Smooth muscle cell (in vitro differentiated cells): ENCODE data around the gene LRRC9. TPM values are rescaled to one million over a fixed set of nuclear protein-coding genes. Genes with fewer than 3 reads are reported as not detected.
A peak's percentile ranks its signal among the peaks of the same experiment; 100 is the strongest.

ENCODE experiments used
- DNase-seq: peaks from one replicate; lab custom pipeline; 2025; ENCODE audit not compliant: unreplicated experiment; lab: John Stamatoyannopoulos, UW
- H2AFZ ChIP-seq: fragments of 200-600 bp; sonication (generic); 2 replicates; pipeline ENCODE4 v1.6.0; 2016; ENCODE audit warnings: antibody characterized with exemption, low read depth, mild to moderate bottlenecking
- H3F3A ChIP-seq: fragments of 200-600 bp; sonication (generic); 2 replicates; pipeline ENCODE4 v1.6.0; 2017; ENCODE audit warnings: antibody characterized with exemption, low read depth
- H3K27ac ChIP-seq: fragments of 200-600 bp; sonication (generic); 2 replicates; pipeline ENCODE4 v1.5.1; 2016; ENCODE audit warnings: low read depth, mild to moderate bottlenecking
- H3K27me3 ChIP-seq: fragments of 200-600 bp; sonication (generic); 2 replicates; pipeline ENCODE4 v1.6.1; 2016; ENCODE audit warnings: low read depth, mild to moderate bottlenecking
- H3K36me3 ChIP-seq: fragments of 200-600 bp; sonication (generic); 2 replicates; pipeline ENCODE4 v1.5.1; 2016; ENCODE audit warnings: low read depth
- H3K4me1 ChIP-seq: fragments of 200-600 bp; sonication (generic); 2 replicates; pipeline ENCODE4 v1.5.1; 2016; ENCODE audit warnings: low read depth
- H3K4me2 ChIP-seq: fragments of 200-600 bp; sonication (generic); 2 replicates; pipeline ENCODE4 v1.6.0; 2016; ENCODE audit warnings: mild to moderate bottlenecking
- H3K4me3 ChIP-seq: fragments of 200-600 bp; sonication (generic); 2 replicates; pipeline ENCODE4 v1.5.1; 2016; ENCODE audit warnings: mild to moderate bottlenecking
- H3K79me2 ChIP-seq: fragments of 200-600 bp; sonication (generic); 2 replicates; pipeline ENCODE4 v1.6.0; 2016; ENCODE audit warnings: low read depth, mild to moderate bottlenecking
- H3K9ac ChIP-seq: fragments of 200-600 bp; sonication (generic); 2 replicates; pipeline ENCODE4 v1.6.0; 2016; ENCODE audit warnings: low read depth
- H3K9me3 ChIP-seq: fragments of 200-600 bp; sonication (generic); replicated peaks from 2 replicates; pipeline ENCODE4 v1.5.1; 2016; ENCODE audit warnings: low read depth
- H4K20me1 ChIP-seq: fragments of 200-600 bp; sonication (generic); 2 replicates; pipeline ENCODE4 v1.6.0; 2016; ENCODE audit warnings: low read depth
- WGBS: methylation state at CpG from one replicate; pipeline ENCODE4 v1.1.7; 2016; ENCODE audit warnings: low lambda C conversion rate; 5-methylcytosine and 5-hydroxymethylcytosine counted together
- polyA plus RNA-seq: library from polyadenylated mRNA; unstranded; fragments of >200 nt; fragmentation: Nextera tagmentation; extraction: Ambion mirVana; gene quantifications from 2 replicates; pipeline ENCODE4 v1.2.1, GENCODE V29; 2016
- total RNA-seq: library from RNA; depleted of rRNA; stranded (reverse); fragments of >200 nt; gene quantifications from 2 replicates; pipeline ENCODE4 v1.2.3, GENCODE V29; 2014
- TF ChIP-seq, protein P1 (sequence below): fragments of 200-600 bp; sonication (generic); IDR thresholded peaks from 2 replicates; pipeline ENCODE4 v1.5.1; 2017; ENCODE audit warnings: borderline replicate concordance, mild to moderate bottlenecking, antibody characterized with exemption; ENCODE audit not compliant: insufficient read depth, poor library complexity, severe bottlenecking

LRRC9 gene
- total and polyA plus RNA-seq, 2 experiments from 2014 or later: not detected

DNA sequence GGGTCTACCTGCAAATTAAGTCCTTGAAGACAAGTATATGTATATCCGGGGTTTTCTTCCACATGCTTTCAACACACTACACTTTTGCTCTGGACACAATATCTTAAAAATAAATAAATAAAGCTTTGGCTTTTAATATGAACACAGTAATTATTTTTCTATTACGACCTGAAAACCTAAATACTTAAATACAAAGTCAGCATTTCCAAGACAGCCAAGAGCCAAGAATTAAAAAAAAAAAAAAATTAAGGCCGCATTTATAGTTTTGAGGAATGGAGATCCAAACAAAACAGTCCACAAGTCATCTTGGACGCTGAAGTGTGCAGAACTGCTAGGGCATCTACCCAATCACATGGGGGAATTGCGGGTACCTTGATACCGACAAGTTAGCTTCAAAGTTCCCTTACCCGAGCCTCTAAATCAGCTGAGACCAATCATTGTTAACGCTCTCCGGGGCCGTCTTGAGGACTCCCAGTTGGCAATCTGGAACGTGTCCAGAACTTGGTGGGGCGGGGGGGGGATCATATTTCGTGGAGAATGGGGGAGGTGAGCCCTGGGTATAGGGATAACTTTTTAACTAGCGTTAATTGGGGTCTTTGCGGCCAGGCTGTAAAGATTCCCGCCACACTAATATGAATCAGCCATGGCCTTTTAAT lies 171.0 kb downstream of the LRRC9 start:
- TF ChIP-seq, protein P1, sequence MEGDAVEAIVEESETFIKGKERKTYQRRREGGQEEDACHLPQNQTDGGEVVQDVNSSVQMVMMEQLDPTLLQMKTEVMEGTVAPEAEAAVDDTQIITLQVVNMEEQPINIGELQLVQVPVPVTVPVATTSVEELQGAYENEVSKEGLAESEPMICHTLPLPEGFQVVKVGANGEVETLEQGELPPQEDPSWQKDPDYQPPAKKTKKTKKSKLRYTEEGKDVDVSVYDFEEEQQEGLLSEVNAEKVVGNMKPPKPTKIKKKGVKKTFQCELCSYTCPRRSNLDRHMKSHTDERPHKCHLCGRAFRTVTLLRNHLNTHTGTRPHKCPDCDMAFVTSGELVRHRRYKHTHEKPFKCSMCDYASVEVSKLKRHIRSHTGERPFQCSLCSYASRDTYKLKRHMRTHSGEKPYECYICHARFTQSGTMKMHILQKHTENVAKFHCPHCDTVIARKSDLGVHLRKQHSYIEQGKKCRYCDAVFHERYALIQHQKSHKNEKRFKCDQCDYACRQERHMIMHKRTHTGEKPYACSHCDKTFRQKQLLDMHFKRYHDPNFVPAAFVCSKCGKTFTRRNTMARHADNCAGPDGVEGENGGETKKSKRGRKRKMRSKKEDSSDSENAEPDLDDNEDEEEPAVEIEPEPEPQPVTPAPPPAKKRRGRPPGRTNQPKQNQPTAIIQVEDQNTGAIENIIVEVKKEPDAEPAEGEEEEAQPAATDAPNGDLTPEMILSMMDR: no peak
- no peaks in the 10 kb centered on the region for H3K36me3 ChIP-seq
- peak overlapping the region; percentile 88 for H2AFZ ChIP-seq
- H4K20me1 ChIP-seq: peaks cover 21% of the 10 kb centered on the region
- peaks cover 38% of the 10 kb centered on the region for H3K79me2 ChIP-seq
- H3K27ac ChIP-seq: peak overlapping the region; percentile 99
- peak overlapping the region; percentile 98 for H3K9ac ChIP-seq
- 18% methylated on average over 16 of the region's 16 CpGs for WGBS
- H3K4me2 ChIP-seq: peak overlapping the region; percentile 92
- no peaks in the 10 kb centered on the region for H3K27me3 ChIP-seq
- H3K4me1 ChIP-seq: peaks cover 22% of the 10 kb centered on the region
- peak; percentile 33 for DNase-seq
- H3K9me3 ChIP-seq: no peaks in the 10 kb centered on the region
- peaks cover 10% of the 10 kb centered on the region for H3F3A ChIP-seq
- H3K4me3 ChIP-seq: peak overlapping the region; percentile 73

DNA sequence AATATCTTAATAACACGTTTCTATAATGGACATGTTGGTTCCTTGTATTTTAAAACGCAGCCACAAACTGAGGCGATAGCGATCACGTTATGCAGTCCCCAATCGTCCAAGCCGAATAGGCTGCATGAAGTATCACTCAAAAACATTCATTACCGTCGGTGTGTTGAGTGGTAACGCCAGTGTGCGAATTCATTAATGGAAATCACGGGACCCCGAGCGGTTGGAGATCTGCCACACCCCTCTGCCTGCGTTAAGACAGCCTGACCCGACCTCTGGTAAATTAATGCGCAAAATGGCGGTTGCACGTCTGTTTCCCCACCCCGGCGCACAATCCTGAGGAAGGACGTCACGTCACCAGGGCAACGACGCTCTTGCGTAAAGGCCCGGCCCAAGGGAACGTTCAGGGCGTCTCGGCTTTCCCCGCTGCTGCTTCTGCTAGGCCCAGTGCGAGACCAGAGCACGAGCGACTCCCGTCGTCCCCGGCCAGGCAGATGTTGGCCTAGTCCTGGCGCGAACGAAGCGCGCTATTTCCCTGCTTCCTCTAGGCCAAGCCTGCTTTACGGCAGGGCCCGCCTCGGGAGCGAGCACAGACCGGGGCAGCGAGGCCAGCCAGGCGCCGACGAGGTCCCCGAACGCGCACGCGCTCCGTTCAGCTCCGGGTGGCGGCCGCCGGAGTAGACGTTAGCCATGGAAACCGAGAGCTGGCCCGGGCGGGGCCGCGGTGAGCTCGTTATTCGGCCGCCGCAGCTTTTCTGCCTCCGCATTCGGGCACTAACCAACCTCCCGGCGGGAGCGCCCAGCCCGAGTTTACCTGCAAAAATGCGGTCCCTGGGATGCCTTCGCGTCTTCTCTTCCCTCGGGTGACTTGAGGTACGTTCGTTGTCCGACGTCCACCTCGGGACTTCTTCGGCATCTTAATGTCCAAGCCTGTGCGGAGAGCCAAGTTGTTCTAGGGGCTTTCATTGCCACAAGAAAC lies 171.9 kb downstream of the LRRC9 start, which contains the start of gene PCNX4:
Gene PCNX4, plus strand, starts transcription at position 374 of the 976 bp plus-strand sequence. CDS start 15,716 bp downstream, outside the sequence.
- TF ChIP-seq, protein P1: no peak
- peak within 1 kb of the TSS; percentile 98 for H3K9ac ChIP-seq
- peaks cover 10% of the 10 kb centered on the region for H3F3A ChIP-seq
- H2AFZ ChIP-seq: peak within 1 kb of the TSS; percentile 88
- H3K4me1 ChIP-seq: peaks cover 22% of the 10 kb centered on the region
- H3K9me3 ChIP-seq: no peaks in the 10 kb centered on the region
- H3K79me2 ChIP-seq: peaks cover 46% of the 10 kb centered on the region
- peak; percentile 81 for DNase-seq
- H3K27ac ChIP-seq: peak within 1 kb of the TSS; percentile 99
- H4K20me1 ChIP-seq: peaks cover 29% of the 10 kb centered on the region
- H3K4me2 ChIP-seq: peak within 1 kb of the TSS; percentile 92
- no peaks in the 10 kb centered on the region for H3K27me3 ChIP-seq
- peak within 1 kb of the TSS; percentile 73 for H3K4me3 ChIP-seq
- no peaks in the 10 kb centered on the region for H3K36me3 ChIP-seq
- 2% methylated on average over 84 of the region's 88 CpGs for WGBS

DNA sequence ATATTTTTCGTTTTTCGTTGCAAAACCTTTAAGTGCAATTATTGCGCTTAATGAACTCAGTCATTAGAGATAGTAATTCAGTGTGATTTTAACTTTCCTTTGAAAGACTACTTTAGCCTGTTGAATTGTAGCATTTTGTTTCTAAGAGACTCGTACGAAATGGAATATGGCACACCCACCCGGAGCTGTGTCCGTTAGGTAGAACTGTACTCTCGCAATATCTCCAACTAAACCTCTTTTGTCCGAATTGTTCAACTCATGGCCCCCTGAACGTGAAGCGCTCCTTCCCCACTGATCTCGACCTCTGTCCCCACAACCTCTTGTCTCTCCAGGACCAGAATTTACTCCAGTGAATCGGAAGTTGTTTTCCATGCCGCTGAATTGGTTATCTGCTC lies 172.6 kb downstream of the LRRC9 start:
- H3K9ac ChIP-seq: peak overlapping the region; percentile 98
- TF ChIP-seq, protein P1: no peak
- no peak for DNase-seq
- 1% methylated on average over 14 of the region's 14 CpGs for WGBS
- peaks cover 10% of the 10 kb centered on the region for H3F3A ChIP-seq
- H4K20me1 ChIP-seq: peaks cover 33% of the 10 kb centered on the region
- H2AFZ ChIP-seq: peak overlapping the region; percentile 88
- H3K27me3 ChIP-seq: no peaks in the 10 kb centered on the region
- H3K4me3 ChIP-seq: peak overlapping the region; percentile 73
- peak overlapping the region; percentile 99 for H3K27ac ChIP-seq
- no peaks in the 10 kb centered on the region for H3K36me3 ChIP-seq
- peaks cover 53% of the 10 kb centered on the region for H3K79me2 ChIP-seq
- H3K9me3 ChIP-seq: no peaks in the 10 kb centered on the region
- H3K4me2 ChIP-seq: peak overlapping the region; percentile 92
- H3K4me1 ChIP-seq: peaks cover 22% of the 10 kb centered on the region
